Upper lobe of left lung (tissue), 6 donors: ENCODE results near the gene AFG3L2. TPM values are rescaled to one million over a fixed set of nuclear protein-coding genes. Genes with fewer than 3 reads are reported as not detected.

ENCODE experiments used
- ATAC-seq, 2 donors: fragments of 200-7000 bp; cut with Tn5 transposase; one replicate each; pipeline ENCODE4 v1.9.1; 2022; ENCODE audit warnings: mild to moderate bottlenecking in 2 of 2, moderate library complexity in 2 of 2; ENCODE audit not compliant: low FRiP score in 2 of 2
- DNase-seq, 2 donors: peaks; one replicate each; pipeline ENCODE4 v3.0.0-alpha.2; 2019 to 2020
- H3K27ac ChIP-seq, 4 donors: fragments of 200-600 bp; sonication (generic); one replicate each; pipeline ENCODE4 v1.5.1; 2016 to 2019
- H3K27me3 ChIP-seq, 4 donors: fragments of 200-600 bp; sonication (generic); one replicate each; pipeline ENCODE4 v1.5.1; 2017 to 2019
- H3K36me3 ChIP-seq, 4 donors: fragments of 200-600 bp; sonication (generic); one replicate each; pipeline ENCODE4 v1.5.1; 2016 to 2019
- H3K4me1 ChIP-seq, 4 donors: fragments of 200-600 bp; sonication (generic); one replicate each; pipeline ENCODE4 v1.5.1; 2018 to 2019
- H3K4me3 ChIP-seq, 4 donors: fragments of 200-600 bp; sonication (generic); one replicate each; pipeline ENCODE4 v1.5.1; 2017 to 2019; ENCODE audit warnings: mild to moderate bottlenecking in 2 of 4, moderate library complexity in 1 of 4
- H3K9me3 ChIP-seq, 4 donors: fragments of 200-600 bp; sonication (generic); one replicate each; pipeline ENCODE4 v1.5.1; 2018 to 2019
- EP300 ChIP-seq, 4 donors: sonication (generic); formaldehyde crosslinking; IDR thresholded peaks; one replicate each; pipeline ENCODE4 v1.5.1; 2017; ENCODE audit warnings: antibody characterized with exemption in 4 of 4, control low read depth in 2 of 4
- POLR2A ChIP-seq, 4 donors: fragments of 450-650 bp; IDR thresholded peaks; one replicate each; pipeline ENCODE4 v1.5.1; 2016 to 2017; ENCODE audit warnings: antibody characterized with exemption in 4 of 4, mild to moderate bottlenecking in 2 of 4
- POLR2AphosphoS5 ChIP-seq, 2 donors: sonication (generic); formaldehyde crosslinking; IDR thresholded peaks; one replicate each; pipeline ENCODE4 v1.5.1; 2017; ENCODE audit warnings: antibody characterized with exemption in 2 of 2
- WGBS, 2 donors: methylation state at CpG; one replicate each; pipeline ENCODE4 v1.1.5; 2017 to 2018; 5-methylcytosine and 5-hydroxymethylcytosine counted together
- total RNA-seq, 6 donors: library from RNA; depleted of rRNA in 4 of 6; stranded (reverse); fragments of >200 nt in 4 of 6; gene quantifications; one replicate each; pipeline versions ENCODE4 v1.1.0 to v1.2.1, GENCODE V29; 2016 to 2021
- TF ChIP-seq, protein P1 (sequence below), 6 experiments: fragments of 450-650 bp in 4 of 6; fragments of 200-600 bp in 2 of 6; sonication (generic) in 2 of 6; IDR thresholded peaks; one replicate each; pipeline ENCODE4 v1.5.1; 2016 to 2019; ENCODE audit warnings: antibody characterized with exemption in 6 of 6
- donor health status: DM: no; HTN: no; CAD: no; lungs with moderate emphysema.
- donor health status: DM: no; HTN: yes; CAD: no; lungs with severe emphysema.

AFG3L2 gene
- total RNA-seq, 6 donors from 2014 or later = 31.3 to 55.6 (median 38.3) TPM

DNA sequence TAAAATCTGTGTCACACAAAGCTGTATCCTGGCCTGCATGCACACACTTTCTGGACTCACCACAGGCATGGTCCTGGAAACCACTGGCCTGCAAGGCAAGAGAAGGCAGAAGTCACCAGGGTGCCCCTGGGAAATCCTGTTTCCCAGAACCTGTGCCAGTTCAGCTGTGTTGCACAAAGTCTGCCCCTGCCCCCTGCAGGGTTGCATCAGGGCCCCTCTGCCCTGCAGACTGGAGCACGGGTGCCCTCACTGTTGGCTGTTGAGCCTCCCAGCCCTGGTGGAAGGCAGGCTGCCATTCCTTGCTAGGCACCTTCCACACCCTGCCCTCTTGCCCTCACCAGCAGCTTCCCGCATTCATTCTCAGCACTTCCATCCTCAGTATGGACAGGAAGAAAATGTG lies 86.9 kb downstream of the AFG3L2 start:
- TF ChIP-seq, protein P1, sequence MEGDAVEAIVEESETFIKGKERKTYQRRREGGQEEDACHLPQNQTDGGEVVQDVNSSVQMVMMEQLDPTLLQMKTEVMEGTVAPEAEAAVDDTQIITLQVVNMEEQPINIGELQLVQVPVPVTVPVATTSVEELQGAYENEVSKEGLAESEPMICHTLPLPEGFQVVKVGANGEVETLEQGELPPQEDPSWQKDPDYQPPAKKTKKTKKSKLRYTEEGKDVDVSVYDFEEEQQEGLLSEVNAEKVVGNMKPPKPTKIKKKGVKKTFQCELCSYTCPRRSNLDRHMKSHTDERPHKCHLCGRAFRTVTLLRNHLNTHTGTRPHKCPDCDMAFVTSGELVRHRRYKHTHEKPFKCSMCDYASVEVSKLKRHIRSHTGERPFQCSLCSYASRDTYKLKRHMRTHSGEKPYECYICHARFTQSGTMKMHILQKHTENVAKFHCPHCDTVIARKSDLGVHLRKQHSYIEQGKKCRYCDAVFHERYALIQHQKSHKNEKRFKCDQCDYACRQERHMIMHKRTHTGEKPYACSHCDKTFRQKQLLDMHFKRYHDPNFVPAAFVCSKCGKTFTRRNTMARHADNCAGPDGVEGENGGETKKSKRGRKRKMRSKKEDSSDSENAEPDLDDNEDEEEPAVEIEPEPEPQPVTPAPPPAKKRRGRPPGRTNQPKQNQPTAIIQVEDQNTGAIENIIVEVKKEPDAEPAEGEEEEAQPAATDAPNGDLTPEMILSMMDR (IDR thresholded peaks at IDR 0.05) = no peak
- TF ChIP-seq POLR2AphosphoS5 (IDR thresholded peaks at IDR 0.05) = no peak
- TF ChIP-seq POLR2A (IDR thresholded peaks at IDR 0.05) = no peak
- no peak for TF ChIP-seq EP300 (IDR thresholded peaks at IDR 0.05)
- no peak overlapping the region for H3K4me3 ChIP-seq
- no peak overlapping the region for H3K27ac ChIP-seq
- DNase-seq (no peak), ATAC-seq (no peak)
- no peaks in the 10 kb centered on the region for H3K9me3 ChIP-seq
- no peaks in the 10 kb centered on the region for H3K36me3 ChIP-seq
- H3K4me1 ChIP-seq = peaks cover 11 to 22% (median 18%) of the 10 kb centered on the region in 4 donors
- WGBS, 2 donors = 58 to 93% methylated on average over 2 of the region's 2 CpGs
- peaks cover 0 to 12% (median 0%) of the 10 kb centered on the region in 4 donors for H3K27me3 ChIP-seq

DNA sequence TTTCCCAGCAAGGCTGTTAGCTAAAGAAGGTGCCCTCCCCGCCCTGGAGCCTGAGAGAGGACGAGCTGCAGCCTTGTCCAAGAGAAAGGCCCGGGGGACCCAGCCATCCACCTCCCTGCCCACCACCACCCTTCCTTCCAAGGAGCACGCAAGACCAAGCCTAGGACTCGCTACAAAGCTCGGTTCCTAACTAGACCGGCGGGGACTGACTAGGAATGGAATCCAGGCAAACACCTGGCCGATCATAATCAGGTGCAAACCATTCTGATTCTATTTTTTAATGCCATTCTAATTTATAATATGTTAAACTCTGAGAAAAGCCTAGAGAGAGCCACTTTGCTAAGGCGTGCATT lies 88.6 kb downstream of the AFG3L2 start:
- H3K27me3 ChIP-seq = peaks cover 0 to 12% (median 0%) of the 10 kb centered on the region in 4 donors
- ATAC-seq = peak in 1 of 2 donors; percentile 24
- no peak for DNase-seq
- TF ChIP-seq POLR2A (IDR thresholded peaks at IDR 0.05) = no peak
- TF ChIP-seq, protein P1 (IDR thresholded peaks at IDR 0.05) = no peak
- no peak for TF ChIP-seq EP300 (IDR thresholded peaks at IDR 0.05)
- TF ChIP-seq POLR2AphosphoS5 (IDR thresholded peaks at IDR 0.05) = no peak
- peak overlapping the region; percentile 13 to 83 (median 78) for H3K27ac ChIP-seq
- H3K4me3 ChIP-seq = peak overlapping the region in 3 of 4 donors; percentile 37 to 45 (median 44)
- WGBS, 2 donors = 10 to 14% methylated on average over 10 of the region's 10 CpGs
- H3K36me3 ChIP-seq = no peaks in the 10 kb centered on the region
- H3K9me3 ChIP-seq = no peaks in the 10 kb centered on the region
- H3K4me1 ChIP-seq = peaks cover 11 to 22% (median 18%) of the 10 kb centered on the region in 4 donors

DNA sequence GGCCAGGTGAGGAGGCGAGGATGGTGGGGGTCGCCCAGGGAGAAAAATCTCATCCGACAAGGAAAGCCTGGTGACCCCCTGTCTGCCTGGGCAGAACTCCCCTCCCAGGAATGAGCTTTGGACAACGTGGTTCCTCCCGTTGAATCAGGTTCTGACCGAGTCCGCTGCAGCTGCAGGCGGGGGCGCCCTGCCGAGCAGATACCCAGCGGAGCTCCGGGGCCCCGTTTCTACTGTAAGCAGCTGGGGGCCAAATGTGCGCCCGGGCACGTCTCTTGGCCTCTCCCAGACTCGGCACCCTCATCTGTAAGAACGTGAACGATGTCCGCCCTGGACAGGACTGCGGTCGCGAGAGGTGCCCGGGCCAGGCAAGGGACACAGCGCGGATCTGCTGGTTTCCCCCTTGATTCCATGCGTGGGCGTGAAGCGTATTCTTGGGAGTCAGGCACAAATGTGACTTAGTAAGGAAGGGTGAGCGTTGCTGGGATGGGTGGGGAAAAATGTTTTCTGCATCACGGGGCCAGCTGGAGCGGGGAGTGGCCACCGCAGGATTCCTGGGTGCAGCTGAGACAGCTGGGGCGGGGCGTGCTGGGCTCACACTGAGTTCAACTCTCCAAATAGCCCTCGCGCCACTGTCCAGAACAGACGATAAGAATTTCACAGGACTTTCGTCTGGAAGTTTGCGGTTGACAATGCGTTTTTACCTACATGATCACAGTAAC lies 89.2 kb downstream of the AFG3L2 start:
- Histone ChIP-seq H3K27ac (peak overlapping the region; percentile 56 to 83 (median 78)), H3K4me3 (peak overlapping the region in 3 of 4 donors; percentile 37 to 45 (median 44)), H3K9me3 (no peaks in the 10 kb centered on the region), H3K36me3 (no peaks in the 10 kb centered on the region), H3K4me1 (peaks cover 11 to 22% (median 18%) of the 10 kb centered on the region in 4 donors), H3K27me3 (peaks cover 0 to 12% (median 0%) of the 10 kb centered on the region in 4 donors)
- TF ChIP-seq, protein P1 (IDR thresholded peaks at IDR 0.05) = peak in 1 of 6 experiments; percentile 4
- TF ChIP-seq EP300 (IDR thresholded peaks at IDR 0.05) (no peak), POLR2A (IDR thresholded peaks at IDR 0.05) (peak in 2 of 4 donors; percentile 37 to 57), POLR2AphosphoS5 (IDR thresholded peaks at IDR 0.05) (peak; percentile 45 to 63)
- DNase-seq (peak; percentile 81 to 87), ATAC-seq (peak; percentile 93 to 96)
- WGBS, 2 donors = 3 to 7% methylated on average over 26 to 41 of the region's 41 CpGs

DNA sequence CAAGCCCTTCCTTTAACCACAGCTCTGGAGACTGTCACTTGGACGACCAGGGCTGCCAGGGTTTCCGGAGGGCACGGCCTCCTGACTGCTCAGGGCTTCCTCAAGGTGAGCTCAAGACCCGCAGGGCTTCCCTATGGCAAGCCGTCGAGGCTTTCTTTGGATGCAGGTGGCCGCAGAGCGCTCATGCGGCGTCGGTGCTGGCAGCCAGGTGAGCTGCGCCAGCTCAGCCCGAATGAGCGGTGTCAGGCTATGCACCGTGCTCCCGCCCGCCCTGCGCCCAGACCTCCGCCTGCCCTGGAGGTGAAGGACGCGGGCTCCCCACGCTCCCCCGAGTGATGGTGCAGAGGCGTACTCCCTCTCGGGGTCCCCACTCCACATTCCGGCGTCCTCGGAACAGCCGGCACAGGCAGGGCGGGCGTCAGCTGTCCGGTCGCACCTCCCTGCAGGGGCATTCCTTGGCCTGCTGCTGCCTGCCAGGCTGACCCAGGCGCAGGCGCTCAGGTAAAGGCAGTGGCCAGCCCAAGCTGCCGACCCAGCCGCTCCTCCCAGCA lies 89.8 kb downstream of the AFG3L2 start:
- H3K27me3 ChIP-seq = peaks cover 0 to 12% (median 0%) of the 10 kb centered on the region in 4 donors
- TF ChIP-seq, protein P1 (IDR thresholded peaks at IDR 0.05) = no peak
- TF ChIP-seq POLR2A (IDR thresholded peaks at IDR 0.05) (no peak), POLR2AphosphoS5 (IDR thresholded peaks at IDR 0.05) (no peak), EP300 (IDR thresholded peaks at IDR 0.05) (no peak)
- ATAC-seq = peak; percentile 27 to 86
- peak in 1 of 2 donors; percentile 85 for DNase-seq
- 35% methylated on average over 6 to 16 of the region's 37 CpGs for WGBS, 2 donors
- H3K4me3 ChIP-seq = peak overlapping the region in 3 of 4 donors; percentile 37 to 45 (median 44)
- no peaks in the 10 kb centered on the region for H3K9me3 ChIP-seq
- H3K36me3 ChIP-seq = no peaks in the 10 kb centered on the region
- peak overlapping the region; percentile 56 to 83 (median 78) for H3K27ac ChIP-seq
- H3K4me1 ChIP-seq = peaks cover 11 to 22% (median 18%) of the 10 kb centered on the region in 4 donors
